GM10847 (cell line): ENCODE measurements around the gene NOP16.

Experiments used
- POLR2A ChIP-seq: IDR thresholded peaks from 2 replicates; pipeline ENCODE4 v1.6.1; 2011; ENCODE audit not compliant: insufficient read length; ENCODE audit errors: extremely low read depth

The NOP16 gene

GRCh38 chr5:176381979-176382378 is 6.4 kb downstream of the NOP16 start:
- TF ChIP-seq POLR2A: no peak

DNA sequence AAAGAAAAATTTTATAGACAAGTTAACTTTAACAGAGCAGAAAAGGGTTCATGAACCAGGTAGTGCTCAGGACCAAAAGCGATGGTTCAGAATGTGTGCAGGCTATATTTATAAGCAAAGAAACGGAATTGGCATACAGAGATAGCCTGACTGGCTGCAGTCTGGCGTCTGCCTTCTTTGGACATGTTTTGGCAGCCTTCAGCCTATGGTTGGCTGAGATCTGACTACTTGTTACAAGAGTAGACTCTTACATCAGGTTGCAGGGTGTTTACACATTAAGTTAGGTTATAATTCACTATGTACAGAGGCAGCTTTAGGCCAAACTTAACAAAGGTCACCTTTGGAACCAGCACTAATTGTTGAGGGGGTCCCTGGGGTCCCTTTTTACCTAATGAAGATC is 7.0 kb downstream of the NOP16 start:
- no peak for TF ChIP-seq POLR2A

- TF ChIP-seq POLR2A: no peak
Observed at GRCh38 chr5:176379881-176380280, 8.5 kb downstream of the NOP16 start.

DNA sequence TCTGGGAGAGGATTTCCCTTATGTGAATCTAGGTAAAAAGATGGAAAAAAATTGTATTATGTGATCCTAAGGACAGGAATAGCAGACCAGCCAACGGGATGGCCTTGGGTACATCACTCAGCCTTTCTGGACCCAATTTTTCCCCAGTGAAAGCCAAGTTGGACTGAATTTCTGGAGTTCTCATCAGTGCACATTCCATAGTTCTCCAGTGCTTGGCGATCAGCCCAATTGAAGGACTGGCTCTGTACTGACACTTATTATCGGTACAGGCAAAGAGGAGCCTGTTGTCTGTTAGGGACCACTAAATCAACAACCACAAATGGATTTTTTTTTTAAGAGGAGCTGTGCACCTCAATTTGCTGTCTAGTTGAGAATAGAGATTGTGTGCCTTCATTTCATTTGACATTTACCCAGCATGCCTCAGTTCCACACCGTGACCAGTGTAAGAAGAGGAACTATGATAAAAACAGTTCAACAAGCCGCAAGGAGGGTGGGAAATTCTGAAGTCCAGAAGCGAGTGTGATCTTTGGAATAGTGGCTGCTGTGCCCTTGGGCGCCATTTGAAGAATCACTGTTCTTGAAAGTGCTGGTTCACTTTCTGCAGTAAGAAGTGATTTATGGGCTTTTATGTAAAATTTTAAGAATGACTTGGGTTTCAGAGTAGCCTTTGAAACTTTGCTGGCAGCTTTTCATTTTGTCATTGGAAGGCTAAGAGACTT is 15.1 kb downstream of the NOP16 start:
- TF ChIP-seq POLR2A: no peak

GRCh38 chr5:176371621-176372539 is 16.5 kb downstream of the NOP16 start:
- TF ChIP-seq POLR2A: no peak

DNA sequence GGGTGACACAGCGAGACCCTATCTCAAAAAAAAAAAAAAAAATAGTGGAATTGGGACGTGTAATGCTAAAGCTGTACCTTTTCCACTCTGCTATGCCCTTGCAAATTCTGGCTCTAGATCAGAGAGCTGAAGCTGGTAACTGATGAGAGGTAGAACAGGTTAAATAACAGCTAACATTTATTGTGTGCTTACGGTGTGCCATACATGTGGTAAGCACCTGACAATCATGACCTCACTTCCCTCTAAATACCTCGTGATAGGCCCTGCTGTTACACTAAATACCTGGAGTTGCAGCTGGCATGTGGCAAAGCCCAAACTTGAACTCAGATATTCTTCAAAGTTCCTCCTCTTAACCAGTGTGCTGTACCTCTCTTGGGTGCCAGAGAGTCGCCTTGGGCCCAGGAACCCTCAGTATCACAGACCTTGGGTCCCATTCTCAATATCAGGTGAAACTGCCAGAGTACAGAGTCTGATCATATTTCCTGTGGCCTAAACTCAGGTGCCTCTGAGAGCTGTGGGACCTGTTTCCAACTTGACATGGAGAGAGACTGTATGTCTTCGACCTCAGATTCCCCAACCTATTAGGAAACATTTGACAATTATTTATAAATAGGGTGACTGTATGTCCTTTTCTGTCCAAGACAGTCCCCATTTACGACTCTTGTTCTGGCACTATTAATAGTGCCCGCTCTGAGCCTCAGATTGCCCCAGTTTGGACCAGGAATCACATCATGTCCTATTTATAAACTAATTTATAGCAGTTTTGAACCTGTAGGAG is 18.3 kb downstream of the NOP16 start:
- no peak for TF ChIP-seq POLR2A

DNA sequence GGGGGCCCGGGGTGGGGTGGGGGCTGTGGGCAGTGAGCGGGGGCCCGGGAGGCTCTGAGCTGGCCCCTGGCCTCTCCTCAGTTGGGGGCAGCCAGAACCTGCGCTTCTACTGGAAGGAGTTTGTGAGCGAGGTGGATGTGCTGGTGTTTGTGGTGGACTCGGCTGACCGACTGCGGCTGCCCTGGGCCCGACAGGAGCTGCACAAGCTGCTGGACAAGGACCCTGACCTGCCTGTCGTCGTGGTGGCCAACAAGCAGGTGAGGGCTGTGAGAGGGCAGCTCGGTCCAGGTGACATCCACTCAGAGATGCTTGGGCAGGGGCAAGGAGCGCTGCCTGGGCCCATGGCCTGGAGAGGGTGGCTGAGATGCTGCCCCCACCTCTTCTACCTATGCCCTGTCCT is 19.7 kb downstream of the NOP16 start:
- no peak for TF ChIP-seq POLR2A

DNA sequence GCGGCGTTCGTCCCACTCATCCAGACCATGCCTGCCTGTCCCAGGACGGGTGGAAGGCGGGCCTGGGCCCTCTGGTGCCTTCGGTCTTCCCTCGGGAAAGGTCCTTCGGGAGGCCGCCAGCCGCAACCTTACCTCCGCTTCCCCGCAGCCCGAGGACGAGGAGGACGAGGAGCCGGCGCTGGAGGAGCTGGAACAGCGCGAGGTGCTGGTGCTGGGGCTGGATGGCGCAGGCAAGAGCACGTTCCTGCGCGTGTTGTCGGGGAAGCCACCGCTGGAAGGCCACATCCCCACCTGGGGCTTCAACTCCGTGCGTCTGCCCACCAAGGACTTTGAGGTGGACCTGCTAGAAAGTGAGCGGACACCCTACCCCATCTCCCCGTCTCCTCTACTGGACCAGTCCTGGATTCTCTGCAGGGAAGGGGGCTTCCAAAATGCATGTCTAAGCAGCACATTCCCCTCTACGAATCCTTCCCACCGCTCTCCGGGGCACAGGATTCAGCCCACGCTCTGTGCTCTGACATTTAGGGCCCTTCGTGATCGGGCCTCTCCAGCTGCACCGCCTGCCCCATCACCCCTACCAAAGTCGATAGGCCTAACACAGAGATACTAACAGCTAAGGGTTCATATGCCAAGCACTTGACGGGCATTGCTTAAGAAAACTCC is 22.0 kb downstream of the NOP16 start:
- TF ChIP-seq POLR2A: no peak

GRCh38 chr5:176365351-176366231 is 22.8 kb downstream of the NOP16 start, which contains the start of gene ARL10:
Gene ARL10 (plus strand): TSS chr5:176365487. CDS start chr5:176365564, 77 bp downstream.
- peak; percentile 16 for TF ChIP-seq POLR2A

DNA sequence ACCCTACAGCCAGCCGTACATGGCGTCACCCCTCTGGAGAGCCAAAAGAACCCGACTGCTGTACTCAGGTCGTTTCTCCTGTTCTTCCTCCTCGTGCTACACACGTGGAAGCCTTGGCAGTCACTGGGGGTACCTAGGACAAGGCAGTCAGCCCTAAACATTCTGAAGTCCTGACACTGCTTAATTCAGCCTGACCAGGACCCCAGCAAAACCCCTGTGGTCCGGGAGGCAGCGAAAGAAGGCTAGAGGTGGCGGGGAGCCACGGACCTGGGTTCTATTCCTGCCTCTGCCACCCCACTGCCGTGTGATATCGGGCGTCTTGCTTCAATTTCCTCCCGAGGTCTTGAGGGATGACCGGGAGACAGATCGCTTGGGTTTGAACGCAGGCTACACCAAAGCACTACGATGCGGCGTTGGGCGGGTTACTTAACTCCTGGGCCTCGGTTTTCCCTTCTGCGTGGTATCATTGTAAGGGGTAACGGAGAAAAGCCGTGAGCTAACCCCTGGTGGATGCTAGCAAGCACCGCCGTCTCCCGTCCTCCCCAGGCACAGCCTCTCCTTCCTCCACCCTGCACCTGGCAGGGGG is 23.5 kb downstream of the NOP16 start:
- TF ChIP-seq POLR2A: peak; percentile 25

- TF ChIP-seq POLR2A: no peak
Observed at GRCh38 chr5:176362233-176362490, 26.2 kb downstream of the NOP16 start.

DNA sequence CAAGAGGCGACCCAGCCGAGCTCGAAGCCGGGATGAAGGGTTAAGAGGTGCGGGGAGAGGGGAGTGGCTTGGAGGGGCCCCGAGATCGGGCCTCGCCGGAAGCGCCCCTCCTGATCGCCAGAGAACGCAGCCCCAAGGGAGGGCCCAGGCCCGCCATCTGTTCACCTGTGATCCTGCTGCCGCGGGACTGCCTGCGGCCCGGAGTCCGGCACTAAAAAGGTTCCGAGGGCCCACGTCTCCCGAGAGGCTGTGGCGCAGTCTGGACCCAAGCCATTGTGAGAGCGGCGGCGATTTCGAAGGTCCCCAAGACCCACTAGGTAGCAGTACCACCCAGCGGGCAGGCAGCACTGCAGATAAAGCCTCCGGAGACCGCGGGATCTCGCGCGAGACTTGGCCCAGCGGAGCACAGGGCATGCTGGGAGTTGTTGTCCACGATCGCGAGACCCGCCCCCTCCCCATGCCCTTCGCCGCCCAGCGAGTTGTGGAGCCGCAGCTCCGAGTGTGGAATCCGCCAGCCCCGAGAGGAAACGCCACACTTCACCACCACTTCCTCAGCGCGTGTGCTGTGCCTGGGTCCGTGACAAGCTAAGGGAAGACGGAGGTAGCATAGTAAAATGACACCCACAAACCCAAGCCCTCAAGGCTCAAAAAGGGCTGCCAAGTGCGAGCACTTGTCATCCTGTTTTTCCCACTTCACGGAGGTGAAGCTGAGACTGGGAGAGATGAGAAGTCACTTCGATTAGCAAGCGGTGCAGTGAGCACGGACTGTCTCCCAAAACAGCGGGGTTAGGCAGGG is 26.8 kb downstream of the NOP16 start, which contains the start of gene KIAA1191:
TSS of gene KIAA1191 (minus strand) at position 328 of the 796 bp plus-strand sequence. CDS start 2,256 bp downstream, outside the sequence.
- peak; percentile 93 for TF ChIP-seq POLR2A

- TF ChIP-seq POLR2A: no peak
Observed at GRCh38 chr5:176360894-176361436, 27.4 kb downstream of the NOP16 start.
